Heart left ventricle (tissue), 16 donors: ENCODE data around the gene CALR. TPM values are rescaled to one million over a fixed set of nuclear protein-coding genes. Genes with fewer than 3 reads are reported as not detected.

Source experiments
- ATAC-seq, 4 donors: fragments of 200-7000 bp; cut with Tn5 transposase; one replicate each; pipeline ENCODE4 v1.9.1; 2020 to 2022; ENCODE audit warnings: moderate library complexity in 4 of 4, mild to moderate bottlenecking in 3 of 4, moderate number of reproducible peaks in 1 of 4
- DNase-seq, 5 donors: peaks; one replicate each; pipeline ENCODE4 v3.0.0-alpha.2; 2020
- H3K27ac ChIP-seq, 12 donors: fragments of 200-600 bp; sonication (generic) in 4 of 12; one replicate each; pipeline versions ENCODE4 v1.5.0 to v1.8.0; 2016 to 2022; ENCODE audit warnings: mild to moderate bottlenecking in 2 of 12
- H3K27me3 ChIP-seq, 9 donors: fragments of 200-600 bp; sonication (generic) in 2 of 9; one replicate each; pipeline versions ENCODE4 v1.5.1 to v1.8.0; 2016 to 2022; ENCODE audit warnings: mild to moderate bottlenecking in 3 of 9
- H3K36me3 ChIP-seq, 9 donors: fragments of 200-600 bp; sonication (generic) in 2 of 9; one replicate each; pipeline versions ENCODE4 v1.5.0 to v1.8.0; 2018 to 2022; ENCODE audit warnings: mild to moderate bottlenecking in 2 of 9
- H3K4me1 ChIP-seq, 12 donors: fragments of 200-600 bp; sonication (generic) in 4 of 12; one replicate each; pipeline versions ENCODE4 v1.5.0 to v1.8.0; 2016 to 2022; ENCODE audit warnings: mild to moderate bottlenecking in 3 of 12
- H3K4me3 ChIP-seq, 12 donors: fragments of 200-600 bp; sonication (generic) in 4 of 12; one replicate each; pipeline versions ENCODE4 v1.5.0 to v1.8.0; 2017 to 2022; ENCODE audit warnings: mild to moderate bottlenecking in 9 of 12, moderate library complexity in 4 of 12
- H3K9me3 ChIP-seq, 12 donors: fragments of 200-600 bp; sonication (generic) in 4 of 12; one replicate each; pipeline versions ENCODE4 v1.5.0 to v1.8.0; 2016 to 2022; ENCODE audit warnings: mild to moderate bottlenecking in 1 of 12
- CTCF ChIP-seq, 12 donors: fragments of 200-600 bp; sonication (generic) in 4 of 12; IDR thresholded peaks; one replicate each; pipeline versions ENCODE4 v1.5.0 to v1.8.0; 2018 to 2022; ENCODE audit warnings: antibody characterized with exemption in 12 of 12, mild to moderate bottlenecking in 5 of 12
- POLR2A ChIP-seq, 2 donors: fragments of 450-650 bp; IDR thresholded peaks; one replicate each; pipeline ENCODE4 v1.6.1; 2017; ENCODE audit warnings: antibody characterized with exemption in 2 of 2, mild to moderate bottlenecking in 2 of 2, moderate library complexity in 2 of 2
- WGBS, 4 donors: extraction: QIAGEN DNeasy Blood & Tissue Kit in 2 of 4; methylation state at CpG; one replicate each; pipeline versions ENCODE4 v1.1.5 to v1.1.7; 2013 to 2018; 5-methylcytosine and 5-hydroxymethylcytosine counted together
- intact Hi-C, 10 donors: fragments of 100-400 bp; cut with DNase I; formaldehyde crosslinking; loops; one replicate each; pipeline versions ENCODE4 v1.11.1 to v1.14.2; 2022
- polyA plus RNA-seq, 2 donors: library from polyadenylated mRNA; stranded (reverse); fragments of 200-250 nt; gene quantifications; one replicate each; pipeline ENCODE4 v1.2.3, GENCODE V29; 2013
- total RNA-seq, 9 donors: library from RNA; depleted of rRNA in 2 of 9; stranded (reverse); fragments of >200 nt in 2 of 9; fragmentation: NEBNext Ultra II Directional in 3 of 9; extraction: Animal tissue kit (Norgen Biotek cat#: 25700) in 3 of 9; gene quantifications; one replicate each; pipeline versions ENCODE4 v1.1.0 to v1.2.4, GENCODE V29; 2016 to 2023
- donor health status: ischemic (EF 13 %, LVEDD 7.1; RV severe dilation, severe dysfunction).
- donor health status: healthy with polysubstance abuse.
- donor health status: DM: no; HTN: yes; CAD: no.
- donor health status: DM: no; HTN: no; CAD: no.
- donor health status: ischemic (EF 25% LVEDD 6.9; RV normal size, moderate dysfunction).
- donor health status: ischemic (EF 25% LVEDD 5.7; RV mildly dilated, moderate dysfunction).
- donor health status: healthy.
- donor health status: DM: yes; HTN: yes; CAD: no.
- donor health status: ischemic (EF 35%, LVEDD 5.7; RV mildly dilated, moderate dysfunction).
- donor health status: nonischemic (EF 11% LVEDD 7.7; RV severe dilation, severe dysfunction).
- donor health status: DM: yes; HTN: yes; CAD: no.
- donor health status: PGD.
- donor health status: ischemic (EF 29% LVEDD 5.4; RV normal size, mild dysfunction).
- donor health status: nonischemic (EF 23%, LVEDD 6.1; RV moderate dilation, normal function).

CALR gene
- total and polyA plus RNA-seq, 11 donors, result 227 to 816 (median 380) TPM

DNA sequence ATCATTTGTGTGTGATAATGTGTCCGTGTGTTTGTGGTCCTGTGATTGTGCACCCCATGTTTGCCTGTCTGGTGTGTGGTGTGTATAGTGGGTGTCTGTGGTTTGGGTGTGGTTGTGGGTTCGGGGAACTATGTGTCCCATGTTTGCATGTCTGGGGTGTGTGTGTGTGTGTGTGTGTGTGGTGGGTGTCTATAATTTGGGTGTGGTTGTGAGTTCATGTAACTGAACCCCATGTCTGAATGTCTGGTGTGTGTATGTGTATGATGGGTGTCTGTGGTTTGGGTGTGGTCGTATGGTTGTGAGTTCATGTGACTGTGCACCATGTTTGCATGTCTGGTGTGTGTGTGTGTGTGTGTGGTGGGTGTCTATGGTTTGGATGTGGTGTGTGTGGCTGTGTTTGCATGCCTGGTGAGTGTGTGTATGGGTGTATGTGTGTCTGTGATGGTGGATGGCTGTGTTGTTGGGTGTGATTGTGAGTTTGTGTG is 45.8 kb downstream of the CALR start:
- no peaks in the 10 kb centered on the region for H3K36me3 ChIP-seq
- 82 to 94% (median 89%) methylated on average over 3 of the region's 3 CpGs for WGBS, 4 donors
- peaks cover 0 to 28% (median 15%) of the 10 kb centered on the region in 12 donors for H3K4me1 ChIP-seq
- H3K9me3 ChIP-seq, result no peaks in the 10 kb centered on the region
- H3K4me3 ChIP-seq, result no peak overlapping the region
- intact Hi-C loops, result loop anchor here in 8 of 10 donors (2.0 to 10.0 kb wide), 6 partner anchors 47 to 79 kb away; no protein-coding TSS in a partner anchor
- peaks cover 0 to 5% (median 0%) of the 10 kb centered on the region in 9 donors for H3K27me3 ChIP-seq
- H3K27ac ChIP-seq, result peak overlapping the region in 1 of 12 donors; percentile 27
- DNase-seq, result no peak
- no peak for ATAC-seq
- TF ChIP-seq CTCF (IDR thresholded peaks at IDR 0.05) (no peak), POLR2A (IDR thresholded peaks at IDR 0.05) (no peak)

DNA sequence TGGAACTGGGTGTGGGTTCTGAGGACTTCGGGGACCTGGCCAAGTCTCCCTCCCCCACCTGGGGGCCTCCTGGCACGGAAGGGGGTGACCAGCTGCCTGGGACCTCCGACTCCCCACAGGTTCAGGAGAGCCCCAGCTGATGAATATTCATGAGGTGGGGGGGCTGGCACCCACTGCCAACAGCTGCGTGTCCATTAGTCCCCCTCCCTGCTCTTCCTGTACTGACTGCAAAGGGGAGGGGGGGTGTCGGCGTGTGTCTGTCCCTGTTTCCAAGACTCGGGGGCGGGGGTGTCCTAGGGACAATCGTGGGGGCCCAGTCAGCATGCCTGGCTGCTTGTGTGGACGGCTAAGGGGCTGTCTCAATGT is 46.3 kb downstream of the CALR start:
- DNase-seq (peak in 1 of 5 donors; percentile 51), ATAC-seq (peak in 2 of 4 donors; percentile 2 to 3)
- H3K4me1 ChIP-seq, result peaks cover 0 to 28% (median 15%) of the 10 kb centered on the region in 12 donors
- intact Hi-C loops, result loop anchor here (1.0 to 10.0 kb wide), 9 partner anchors 43 to 82 kb away; no protein-coding TSS in a partner anchor
- H3K27ac ChIP-seq, result peak overlapping the region in 1 of 12 donors; percentile 27
- no peaks in the 10 kb centered on the region for H3K36me3 ChIP-seq
- TF ChIP-seq POLR2A (IDR thresholded peaks at IDR 0.05), result no peak
- no peak for TF ChIP-seq CTCF (IDR thresholded peaks at IDR 0.05)
- 23 to 38% (median 26%) methylated on average over 4 to 10 of the region's 10 CpGs for WGBS, 4 donors
- no peak overlapping the region for H3K4me3 ChIP-seq
- peaks cover 0 to 5% (median 0%) of the 10 kb centered on the region in 9 donors for H3K27me3 ChIP-seq
- no peaks in the 10 kb centered on the region for H3K9me3 ChIP-seq

GRCh38 chr19:12985049-12985776 is 46.8 kb downstream of the CALR start:
- Histone ChIP-seq H3K36me3 (no peaks in the 10 kb centered on the region), H3K4me3 (no peak overlapping the region), H3K4me1 (peaks cover 0 to 28% (median 15%) of the 10 kb centered on the region in 12 donors), H3K9me3 (no peaks in the 10 kb centered on the region), H3K27me3 (peaks cover 0 to 5% (median 0%) of the 10 kb centered on the region in 9 donors), H3K27ac (peak overlapping the region in 3 of 12 donors; percentile 27 to 49 (median 29))
- intact Hi-C loops, result loop anchor here in 9 of 10 donors (1.0 to 10.0 kb wide), 9 partner anchors 42 to 81 kb away; no protein-coding TSS in a partner anchor
- ATAC-seq (peak; percentile 58 to 87 (median 64)), DNase-seq (peak; percentile 68 to 82 (median 70))
- 39 to 52% (median 43%) methylated on average over 11 to 16 of the region's 16 CpGs for WGBS, 4 donors
- TF ChIP-seq POLR2A (IDR thresholded peaks at IDR 0.05) (no peak), CTCF (IDR thresholded peaks at IDR 0.05) (no peak)

DNA sequence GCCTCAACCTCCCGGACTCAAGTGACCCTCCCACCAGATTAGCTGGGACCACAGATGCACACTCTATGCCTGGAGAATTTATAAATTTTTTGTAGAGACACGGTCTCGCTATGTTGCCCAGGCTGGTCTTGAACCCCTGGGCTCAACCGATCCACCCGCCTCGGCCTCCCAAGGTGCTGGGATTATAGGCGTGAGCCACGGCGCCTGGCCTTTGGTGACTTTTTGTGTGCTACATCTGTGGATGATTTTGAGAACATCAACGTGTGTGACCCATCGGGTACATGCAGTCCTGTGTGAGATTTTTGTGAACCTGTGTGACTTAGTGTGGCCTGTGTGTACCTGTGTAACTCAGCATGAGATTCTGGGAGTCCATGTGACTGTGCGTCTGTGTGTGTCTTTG is 48.3 kb downstream of the CALR start:
- 93 to 97% (median 96%) methylated on average over 12 of the region's 12 CpGs for WGBS, 4 donors
- ATAC-seq (no peak), DNase-seq (no peak)
- Histone ChIP-seq H3K27me3 (peaks cover 0 to 5% (median 0%) of the 10 kb centered on the region in 9 donors), H3K9me3 (no peaks in the 10 kb centered on the region), H3K36me3 (no peaks in the 10 kb centered on the region), H3K4me3 (no peak overlapping the region), H3K4me1 (peaks cover 0 to 28% (median 15%) of the 10 kb centered on the region in 12 donors), H3K27ac (no peak overlapping the region)
- intact Hi-C loops, result loop anchor here in 5 of 10 donors (5.0 to 10.0 kb wide), 4 partner anchors 41 to 76 kb away; no protein-coding TSS in a partner anchor
- TF ChIP-seq POLR2A (IDR thresholded peaks at IDR 0.05), result no peak
- no peak for TF ChIP-seq CTCF (IDR thresholded peaks at IDR 0.05)
